Retina (tissue), 1 donor: ENCODE results near the gene RHD.
"Not testable (repeated sequence)": the region's sequence is repeated elsewhere in the genome, so short reads cannot be mapped to it uniquely, and the experiment has no call there.

Source experiments
- DNase-seq: peaks from one replicate; pipeline ENCODE4 v3.0.0-alpha.2; 2016

Gene RHD

GRCh38 chr1:25309486-25309885 is 37.2 kb downstream of the RHD start:
- DNase-seq, result not testable (repeated sequence)

GRCh38 chr1:25312806-25313470 is 40.6 kb downstream of the RHD start:
- not testable (repeated sequence) for DNase-seq

- DNase-seq, result not testable (repeated sequence)
Measured at GRCh38 chr1:25320314-25320938, 48.1 kb downstream of the RHD start.

GRCh38 chr1:25322127-25322526 is 49.8 kb downstream of the RHD start:
- DNase-seq, result not testable (repeated sequence)

GRCh38 chr1:25324407-25324806 is 52.1 kb downstream of the RHD start:
- DNase-seq, result not testable (repeated sequence)

GRCh38 chr1:25327864-25328790 is 55.8 kb downstream of the RHD start:
- DNase-seq, result not testable (repeated sequence)

- DNase-seq, result not testable (repeated sequence)
Measured at GRCh38 chr1:25328791-25329185, 56.5 kb downstream of the RHD start.

- DNase-seq, result not testable (repeated sequence)
Measured at GRCh38 chr1:25329336-25329735, 57.0 kb downstream of the RHD start.

GRCh38 chr1:25329950-25330349 is 57.6 kb downstream of the RHD start:
- DNase-seq, result not testable (repeated sequence)

GRCh38 chr1:25336922-25337354 is 64.6 kb downstream of the RHD start:
- peak; percentile 58 for DNase-seq

- peak; percentile 69 for DNase-seq
Measured at GRCh38 chr1:25337483-25338187, 65.3 kb downstream of the RHD start.

GRCh38 chr1:25338188-25338981 is 66.1 kb downstream of the RHD start, which contains the start of gene TMEM50A:
TMEM50A (plus strand) TSS chr1:25338334; CDS start chr1:25340487, 2,153 bp downstream.
- peak; percentile 98 for DNase-seq

- no peak for DNase-seq
Measured at GRCh38 chr1:25338986-25339385, 66.7 kb downstream of the RHD start.

- DNase-seq, result no peak
Measured at GRCh38 chr1:25341746-25342145, 69.4 kb downstream of the RHD start.

GRCh38 chr1:25342846-25343245 is 70.5 kb downstream of the RHD start:
- DNase-seq, result no peak

- DNase-seq, result no peak
Measured at GRCh38 chr1:25343872-25344271, 71.6 kb downstream of the RHD start.

- no peak for DNase-seq
Measured at GRCh38 chr1:25347556-25347955, 75.2 kb downstream of the RHD start.

- no peak for DNase-seq
Measured at GRCh38 chr1:25349606-25350005, 77.3 kb downstream of the RHD start.

GRCh38 chr1:25355841-25356395 is 83.6 kb downstream of the RHD start:
- DNase-seq, result no peak

- no peak for DNase-seq
Measured at GRCh38 chr1:25356441-25356840, 84.1 kb downstream of the RHD start.

- DNase-seq, result no peak
Measured at GRCh38 chr1:25356848-25357247, 84.5 kb downstream of the RHD start.
